Peyer's patch (tissue), 4 donors: ENCODE measurements around the gene USH2A.

Experiments used
- POLR2A ChIP-seq, 2 donors: fragments of 450-650 bp; IDR thresholded peaks; one replicate each; pipeline ENCODE4 v1.5.1; 2017; ENCODE audit warnings: antibody characterized with exemption in 2 of 2, mild to moderate bottlenecking in 2 of 2, moderate library complexity in 2 of 2
- TF ChIP-seq, protein P1 (sequence below), 6 experiments: fragments of 450-650 bp in 4 of 6; fragments of 200-600 bp in 2 of 6; sonication (generic) in 1 of 6; IDR thresholded peaks; one replicate each; pipeline ENCODE4 v1.5.1; 2017 to 2019; ENCODE audit warnings: antibody characterized with exemption in 6 of 6, mild to moderate bottlenecking in 3 of 6, moderate library complexity in 1 of 6

DNA sequence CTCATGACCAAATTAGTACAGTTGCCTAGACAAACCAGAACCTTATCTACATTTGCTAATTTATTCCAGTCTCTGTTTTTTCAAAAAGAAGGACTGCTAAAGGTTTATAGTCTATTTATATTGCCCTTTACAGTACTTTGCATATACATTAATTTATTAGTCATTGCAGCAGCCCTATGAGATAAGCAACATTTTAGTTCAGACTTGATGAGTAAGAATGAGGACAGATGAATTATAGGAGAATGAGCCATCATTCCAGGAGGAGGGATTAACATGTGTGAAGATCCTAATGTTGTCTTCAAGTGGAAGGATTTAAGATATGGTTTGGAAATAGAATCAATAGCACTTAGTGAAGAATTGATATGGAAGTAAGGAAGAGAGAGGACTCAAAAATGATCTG is 703.7 kb downstream of the USH2A start:
- TF ChIP-seq, protein P1, sequence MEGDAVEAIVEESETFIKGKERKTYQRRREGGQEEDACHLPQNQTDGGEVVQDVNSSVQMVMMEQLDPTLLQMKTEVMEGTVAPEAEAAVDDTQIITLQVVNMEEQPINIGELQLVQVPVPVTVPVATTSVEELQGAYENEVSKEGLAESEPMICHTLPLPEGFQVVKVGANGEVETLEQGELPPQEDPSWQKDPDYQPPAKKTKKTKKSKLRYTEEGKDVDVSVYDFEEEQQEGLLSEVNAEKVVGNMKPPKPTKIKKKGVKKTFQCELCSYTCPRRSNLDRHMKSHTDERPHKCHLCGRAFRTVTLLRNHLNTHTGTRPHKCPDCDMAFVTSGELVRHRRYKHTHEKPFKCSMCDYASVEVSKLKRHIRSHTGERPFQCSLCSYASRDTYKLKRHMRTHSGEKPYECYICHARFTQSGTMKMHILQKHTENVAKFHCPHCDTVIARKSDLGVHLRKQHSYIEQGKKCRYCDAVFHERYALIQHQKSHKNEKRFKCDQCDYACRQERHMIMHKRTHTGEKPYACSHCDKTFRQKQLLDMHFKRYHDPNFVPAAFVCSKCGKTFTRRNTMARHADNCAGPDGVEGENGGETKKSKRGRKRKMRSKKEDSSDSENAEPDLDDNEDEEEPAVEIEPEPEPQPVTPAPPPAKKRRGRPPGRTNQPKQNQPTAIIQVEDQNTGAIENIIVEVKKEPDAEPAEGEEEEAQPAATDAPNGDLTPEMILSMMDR (IDR thresholded peaks at IDR 0.05) = no peak
- TF ChIP-seq POLR2A (IDR thresholded peaks at IDR 0.05) = no peak
